GM18909 (cell line): Measurements from ENCODE around the gene MBD3.
A peak's percentile ranks its signal among the peaks of the same experiment; 100 is the strongest.

Experiments
- ATAC-seq: cut with Tn5 transposase; IDR thresholded peaks from one replicate; pipeline ENCODE4 v1.9.1; 2021; ENCODE audit warnings: mild to moderate bottlenecking; ENCODE audit not compliant: unreplicated experiment, poor library complexity

The MBD3 gene

DNA sequence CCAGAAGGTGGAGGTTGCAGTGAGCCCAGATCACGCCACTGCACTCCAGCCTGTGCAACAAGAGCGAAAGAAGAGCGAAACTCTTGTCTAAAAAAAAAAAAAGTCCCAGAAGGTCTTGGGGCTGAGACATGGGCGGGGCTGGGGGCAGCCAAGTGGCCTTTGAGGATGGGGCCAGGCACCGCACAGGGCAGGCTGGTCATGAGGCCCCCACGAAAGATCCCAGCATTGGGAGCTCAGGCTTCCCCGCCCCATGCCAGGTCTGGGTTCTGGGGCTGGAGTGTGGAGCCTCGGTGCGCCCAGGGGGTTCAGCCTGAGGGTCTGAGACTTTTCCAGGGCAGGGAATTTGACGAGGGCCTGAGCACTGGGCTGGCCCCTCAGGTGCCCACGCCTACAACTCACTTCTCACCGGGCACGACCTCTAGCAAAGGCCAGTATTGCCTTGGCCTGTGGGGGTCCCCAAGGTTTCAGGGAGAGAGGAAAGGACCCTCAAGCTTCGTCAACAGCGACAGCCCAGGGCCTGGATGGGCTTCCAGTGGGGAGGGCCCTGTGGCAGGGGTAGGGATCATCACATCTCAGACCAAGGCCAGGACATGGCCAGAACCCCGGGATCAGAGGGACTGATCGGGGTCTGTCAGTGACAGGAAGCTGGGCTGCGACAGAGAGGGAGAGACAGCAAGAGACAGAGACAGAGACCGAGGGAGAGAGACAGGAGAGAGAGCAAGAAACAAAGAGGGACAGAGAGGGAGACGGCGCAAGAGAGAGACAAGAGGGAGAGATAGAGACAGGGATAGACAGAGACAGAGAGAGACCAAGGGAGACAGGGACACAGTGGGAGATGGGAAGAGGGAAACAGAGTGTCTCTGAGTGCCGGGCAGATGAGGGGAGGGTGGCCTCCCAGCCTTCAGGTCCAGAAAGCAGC is 17.1 kb downstream of the MBD3 start:
- no peak for ATAC-seq

GRCh38 chr19:1574354-1575136 is 18.1 kb downstream of the MBD3 start:
- ATAC-seq: no peak

- ATAC-seq: no peak
Measured at GRCh38 chr19:1572795-1573194, 19.9 kb downstream of the MBD3 start.

- no peak for ATAC-seq
Measured at GRCh38 chr19:1571358-1571757, 21.3 kb downstream of the MBD3 start.

GRCh38 chr19:1570836-1571235 is 21.8 kb downstream of the MBD3 start:
- ATAC-seq: no peak

DNA sequence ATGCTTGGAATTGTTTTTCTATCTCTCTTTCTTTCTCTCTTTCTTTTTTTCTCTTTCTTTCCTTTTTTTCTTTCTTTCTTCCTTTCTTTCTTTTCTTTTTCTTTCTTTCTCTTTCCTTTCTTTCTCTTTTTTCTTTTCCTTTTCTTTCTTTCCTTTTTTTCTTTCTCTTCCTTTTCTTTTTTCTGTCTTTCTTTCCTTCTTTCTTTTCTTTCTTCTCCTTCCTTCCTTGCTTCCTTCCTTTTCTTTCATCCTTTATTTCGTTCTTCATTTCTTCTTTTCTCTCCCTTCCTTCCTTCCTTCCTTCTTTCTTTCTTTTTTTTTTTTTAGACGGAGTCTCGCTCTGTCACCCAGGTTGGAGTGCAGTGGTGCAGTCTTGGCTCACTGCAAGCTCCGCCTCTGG is 22.7 kb downstream of the MBD3 start:
- ATAC-seq: no peak

GRCh38 chr19:1568320-1569019 is 24.2 kb downstream of the MBD3 start, which contains the start of gene MEX3D:
Gene MEX3D (minus strand): TSS chr19:1568325. CDS start chr19:1568058, 267 bp downstream.
- ATAC-seq: peak; percentile 46

DNA sequence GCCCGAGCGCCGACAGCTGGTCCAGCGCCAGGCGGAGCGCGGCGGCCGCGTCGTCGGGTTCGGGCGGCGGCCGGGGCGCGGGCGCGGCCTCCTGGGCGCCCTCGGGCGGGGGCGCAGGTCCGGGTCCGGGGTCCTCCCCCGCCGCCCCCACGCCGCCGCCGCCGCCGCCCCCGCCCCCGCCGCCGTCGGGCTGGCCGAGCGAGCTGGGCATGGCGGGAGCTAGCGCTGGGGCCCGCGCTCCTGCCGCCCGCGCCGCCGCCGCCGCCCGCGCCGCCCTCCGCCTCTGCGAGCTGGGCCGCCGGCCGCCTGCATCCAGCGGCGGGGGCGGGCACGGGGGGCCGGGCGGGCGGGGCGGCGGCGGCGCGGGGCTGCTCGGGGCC is 24.8 kb downstream of the MBD3 start:
- no peak for ATAC-seq

- no peak for ATAC-seq
Measured at GRCh38 chr19:1567116-1567847, 25.4 kb downstream of the MBD3 start.

DNA sequence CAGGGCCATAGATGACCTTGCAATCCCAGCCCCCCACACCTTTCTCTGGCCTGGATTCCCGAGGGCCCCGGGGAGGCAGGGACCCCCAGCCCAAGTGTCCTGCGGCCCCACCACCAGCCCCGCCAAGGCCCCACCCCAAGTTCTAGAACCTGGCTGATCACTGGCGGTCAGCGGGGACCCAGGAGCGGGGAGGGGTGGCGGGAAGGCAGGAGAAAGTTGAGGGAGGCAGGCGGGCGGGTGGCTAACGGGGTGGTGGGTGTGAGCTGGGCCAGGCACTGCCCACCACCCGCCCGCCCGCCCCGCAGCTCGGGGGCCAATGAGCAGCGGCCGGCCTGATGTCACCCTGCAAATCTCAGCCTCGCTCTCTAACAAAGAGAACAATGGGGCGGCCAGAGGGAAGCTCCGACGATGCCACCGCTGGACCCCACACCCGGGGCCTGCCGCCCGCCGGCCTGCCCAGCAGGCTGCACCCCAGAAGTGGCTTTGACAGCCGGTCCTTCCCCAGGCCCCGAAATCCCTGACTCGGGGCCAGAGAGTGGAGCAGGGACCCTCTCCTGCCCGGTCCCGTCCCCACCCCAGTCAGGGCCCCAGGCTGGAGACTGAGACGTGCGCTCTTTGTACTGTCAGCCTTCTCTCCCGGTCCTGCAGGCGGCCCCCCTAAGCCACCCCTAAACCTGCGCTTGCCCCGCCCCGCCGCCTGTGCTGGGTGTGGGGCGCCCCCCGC is 26.1 kb downstream of the MBD3 start:
- no peak for ATAC-seq

DNA sequence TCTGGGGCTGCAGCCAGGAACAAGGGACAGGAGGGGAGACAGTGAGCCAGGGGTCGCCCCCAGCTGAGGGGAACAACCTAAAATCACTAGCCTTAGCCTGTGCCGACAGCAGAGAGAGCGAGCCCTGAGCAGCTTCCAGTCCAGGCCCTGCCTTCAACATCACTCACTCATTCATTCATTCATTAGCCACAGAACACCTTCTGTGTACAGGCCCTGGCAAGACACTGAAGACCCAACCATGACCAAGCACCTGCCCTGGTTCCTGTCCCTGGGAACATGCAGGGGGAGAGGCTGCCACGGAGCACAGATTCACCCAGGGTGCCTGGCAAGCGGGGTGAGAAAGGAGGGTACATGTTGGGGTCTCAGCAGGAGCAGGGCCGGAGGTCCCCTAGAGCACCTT is 29.4 kb downstream of the MBD3 start:
- no peak for ATAC-seq

- ATAC-seq: no peak
Measured at GRCh38 chr19:1561236-1561842, 31.3 kb downstream of the MBD3 start.

- no peak for ATAC-seq
Measured at GRCh38 chr19:1560286-1560882, 32.3 kb downstream of the MBD3 start.

DNA sequence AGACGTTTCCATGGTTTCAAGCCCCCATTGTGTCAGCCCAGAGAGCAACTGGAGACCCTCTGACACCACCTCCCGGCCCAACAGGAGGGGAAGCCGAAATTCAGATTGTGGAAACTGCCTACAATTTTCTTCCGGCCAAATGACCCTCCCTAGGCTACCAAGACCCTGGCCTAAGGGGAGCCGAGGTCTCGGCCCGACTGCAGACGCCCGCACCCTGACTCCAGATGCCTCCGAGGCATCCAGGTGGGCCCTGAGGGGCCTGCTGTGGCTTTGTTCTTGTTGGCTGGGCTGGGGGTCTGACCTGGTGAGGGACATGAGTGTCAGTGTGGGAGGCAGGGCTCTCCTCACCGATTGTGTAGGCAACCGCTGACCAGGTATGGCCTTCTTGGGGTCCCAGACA is 34.1 kb downstream of the MBD3 start:
- no peak for ATAC-seq

DNA sequence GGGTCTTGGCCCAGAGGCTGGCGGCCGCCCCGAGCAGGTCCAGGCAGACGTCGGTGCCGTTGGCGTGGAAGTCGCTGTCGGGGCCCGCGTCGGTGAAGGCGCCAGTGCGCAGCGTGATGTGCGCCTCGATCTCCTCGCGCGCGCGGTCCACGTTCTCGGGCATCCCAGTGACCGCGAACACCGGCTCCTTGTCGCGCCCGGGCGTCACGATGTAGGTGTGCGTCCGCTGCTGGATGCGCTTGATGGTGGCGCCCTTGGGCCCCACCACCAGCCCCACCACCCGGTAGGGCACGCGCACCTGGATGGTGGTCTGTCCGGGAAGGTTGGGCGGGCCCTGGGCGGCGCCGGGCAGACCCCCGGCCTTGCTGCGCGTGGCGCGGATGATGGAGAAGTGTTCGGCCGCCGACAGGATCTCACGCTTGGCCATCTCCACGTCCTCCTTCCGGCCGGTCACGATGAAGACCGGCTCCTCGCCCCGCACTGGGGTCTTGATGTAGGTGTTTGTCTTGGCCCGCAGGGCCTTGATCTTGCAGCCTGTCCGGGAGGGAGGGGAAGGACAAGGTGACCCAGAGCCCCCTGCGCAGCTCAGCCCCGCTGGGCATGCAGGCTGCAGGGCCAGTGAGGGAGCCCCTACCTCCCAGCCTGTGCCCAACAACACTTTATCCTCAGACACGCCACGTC is 36.1 kb downstream of the MBD3 start:
- no peak for ATAC-seq

GRCh38 chr19:1555487-1556389 is 36.9 kb downstream of the MBD3 start:
- no peak for ATAC-seq

DNA sequence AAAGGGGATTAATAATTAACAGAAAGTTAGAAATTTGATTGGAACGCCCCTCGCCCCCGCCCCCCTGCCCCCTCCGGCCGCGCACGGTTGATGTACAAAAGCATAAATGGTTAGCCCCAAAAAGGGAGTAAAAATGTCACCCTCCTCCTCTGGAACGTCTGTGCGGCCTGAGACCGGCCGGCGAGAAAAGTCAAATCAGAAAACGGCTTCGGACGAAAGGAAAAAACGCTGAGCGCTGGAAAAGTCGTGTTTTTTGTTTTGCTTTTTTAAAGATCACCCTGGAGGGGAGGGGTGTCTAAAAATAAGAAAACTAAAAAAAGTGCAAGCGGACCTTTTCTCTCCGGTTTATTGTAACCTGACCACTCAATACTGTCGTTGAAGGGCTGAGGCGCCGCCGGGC is 37.7 kb downstream of the MBD3 start:
- no peak for ATAC-seq
